OCI-LY7 (cell line): ENCODE results near the gene EXOG. TPM values are rescaled to one million over a fixed set of nuclear protein-coding genes. Genes with fewer than 3 reads are reported as not detected.
"Not testable (repeated sequence)": the region's sequence is repeated elsewhere in the genome, so short reads cannot be mapped to it uniquely, and the experiment has no call there.

Experiments
- BruUV-seq: library from RNA; stranded (reverse); fragments of 400-500 nt; replicated peaks from 2 replicates; lab custom pipeline; 2021; lab: Mats Ljungman, UMichigan
- CTCF ChIA-PET: fragments of 300-600 bp; sonication (Branson Sonifier 250); formaldehyde crosslinking; loops from one replicate; lab custom pipeline; 2022; ENCODE audit warnings: antibody characterized with exemption; ENCODE audit not compliant: unreplicated experiment; lab: Charles Lee
- POLR2A ChIA-PET: fragments of 300-600 bp; sonication (Branson Sonifier 250); formaldehyde crosslinking; loops from one replicate; lab custom pipeline; 2022; ENCODE audit warnings: antibody characterized with exemption; lab: Charles Lee
- DNase-seq: peaks from one replicate; pipeline ENCODE4 v3.0.0-alpha.2; 2015; ENCODE audit warnings: low spot score
- H2AFZ ChIP-seq: fragments of 200-600 bp; sonication (generic), shearing (Covaris generic); 2 replicates; pipeline ENCODE4 v1.6.1; 2014; ENCODE audit warnings: mild to moderate bottlenecking, antibody characterized with exemption, low read length, moderate library complexity
- H3K27ac ChIP-seq: fragments of 200-600 bp; sonication (generic); 2 replicates; pipeline ENCODE4 v1.5.1; 2014; ENCODE audit warnings: mixed run types, low read depth, mild to moderate bottlenecking, moderate library complexity, low read length, inconsistent platforms; ENCODE audit not compliant: poor library complexity, severe bottlenecking
- H3K36me3 ChIP-seq: fragments of 200-600 bp; sonication (generic); 2 replicates; pipeline ENCODE4 v1.6.1; 2014; ENCODE audit warnings: mild to moderate bottlenecking, antibody characterized with exemption, low read length, moderate library complexity, mixed read lengths; ENCODE audit not compliant: insufficient read depth
- H3K4me1 ChIP-seq: fragments of 200-600 bp; sonication (generic); 2 replicates; pipeline ENCODE4 v1.5.1; 2014; ENCODE audit warnings: mild to moderate bottlenecking, low read length; ENCODE audit not compliant: insufficient read depth, poor library complexity, severe bottlenecking
- H3K4me2 ChIP-seq: fragments of 200-600 bp; sonication (generic); 2 replicates; pipeline ENCODE4 v1.6.1; 2014; ENCODE audit warnings: mild to moderate bottlenecking, low read length
- H3K4me3 ChIP-seq: fragments of 200-600 bp; sonication (generic); 2 replicates; pipeline ENCODE4 v1.5.1; 2014; ENCODE audit warnings: mild to moderate bottlenecking, low read depth, low read length; ENCODE audit not compliant: poor library complexity, severe bottlenecking
- H3K79me2 ChIP-seq: fragments of 200-600 bp; sonication (generic); 2 replicates; pipeline ENCODE4 v1.6.1; 2016; ENCODE audit warnings: low read depth, mild to moderate bottlenecking, low read length, moderate library complexity, mixed read lengths; ENCODE audit not compliant: insufficient read depth
- H3K9me2 ChIP-seq: fragments of 200-600 bp; sonication (generic); 2 replicates; pipeline ENCODE4 v1.6.1; 2016; ENCODE audit warnings: mild to moderate bottlenecking, low read length, mixed read lengths; ENCODE audit not compliant: insufficient read depth
- H3K9me3 ChIP-seq: fragments of 200-600 bp; sonication (generic); 2 replicates; pipeline ENCODE4 v1.6.1; 2014; ENCODE audit warnings: mild to moderate bottlenecking, mixed run types, low read length, mixed read lengths
- H4K20me1 ChIP-seq: fragments of 200-600 bp; sonication (generic); 2 replicates; pipeline ENCODE4 v1.6.1; 2014; ENCODE audit warnings: mild to moderate bottlenecking, antibody characterized with exemption, low read length, moderate library complexity, mixed read lengths; ENCODE audit not compliant: insufficient read depth
- CTCF ChIP-seq: fragments of 200-600 bp; sonication (generic); conservative IDR thresholded peaks from 2 replicates; pipeline ENCODE4 v1.5.1; 2014; ENCODE audit warnings: mild to moderate bottlenecking, antibody characterized with exemption, low read length, moderate library complexity, mixed read lengths
- EZH2phosphoT487 ChIP-seq: fragments of 200-600 bp; sonication (generic); IDR thresholded peaks from 2 replicates; pipeline ENCODE4 v1.6.1; 2018; ENCODE audit warnings: low read depth, borderline replicate concordance, mild to moderate bottlenecking, mixed run types, antibody characterized with exemption, low read length, moderate library complexity, mixed read lengths
- intact Hi-C: fragments of 100-400 bp; cut with micrococcal nuclease; formaldehyde crosslinking; loops from one replicate; pipeline ENCODE4 v1.10.0; 2022; ENCODE audit not compliant: unreplicated experiment
- total RNA-seq, 2 experiments: library from RNA; depleted of rRNA in 1 of 2; stranded (reverse); fragments of >200 nt in 1 of 2; shearing (Covaris generic) in 1 of 2; gene quantifications; 2 replicates each; pipeline ENCODE4 v1.2.3, GENCODE V29; 2014 to 2022

Gene EXOG
- total RNA-seq, 2 experiments from 2014 or later = 30.7 to 41.2 TPM

- no peak overlapping the region for H3K27ac ChIP-seq
- intact Hi-C loops = no loop called here
- H3K9me3 ChIP-seq = no peaks in the 10 kb centered on the region
- BruUV-seq = no TSS peak
- DNase-seq = no peak
- CTCF ChIA-PET = interaction anchor here (0.6 kb wide), 1 partner anchor 46 kb away, joined by 3 read pairs; no protein-coding TSS in a partner anchor
- H3K36me3 ChIP-seq = no peaks in the 10 kb centered on the region
- no peaks in the 10 kb centered on the region for H3K79me2 ChIP-seq
- no peak for TF ChIP-seq CTCF
- TF ChIP-seq EZH2phosphoT487 = no peak
- no peak overlapping the region for H3K4me3 ChIP-seq
- no peaks in the 10 kb centered on the region for H4K20me1 ChIP-seq
- no peak overlapping the region for H2AFZ ChIP-seq
- H3K9me2 ChIP-seq = no peaks in the 10 kb centered on the region
- H3K4me2 ChIP-seq = no peak overlapping the region
- H3K4me1 ChIP-seq = no peaks in the 10 kb centered on the region
- POLR2A ChIA-PET = no interaction called here
These were observed 70.0 kb downstream of the EXOG start for GRCh38 chr3:38566215-38566528.

DNA sequence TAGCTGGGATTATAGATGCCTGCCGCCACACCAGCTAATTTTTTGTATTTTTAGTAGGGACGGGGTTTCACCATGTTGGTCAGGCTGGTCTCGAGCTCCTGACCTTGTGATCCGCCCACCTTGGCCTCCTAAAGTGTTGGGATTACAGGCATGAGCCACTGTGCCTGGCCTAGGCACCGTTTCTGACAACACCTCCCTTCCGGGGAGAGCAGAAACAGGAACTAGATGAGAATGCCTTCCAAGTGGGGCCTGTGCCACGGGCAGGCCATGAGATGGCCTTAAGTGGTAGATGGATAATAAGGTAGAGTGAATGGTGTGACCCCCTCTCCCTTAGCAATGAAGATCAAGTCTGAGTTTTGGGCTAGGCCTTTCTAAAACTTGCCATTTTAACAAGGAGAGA lies 70.7 kb downstream of the EXOG start:
- intact Hi-C loops, CTCF ChIA-PET: not testable (repeated sequence)

GRCh38 chr3:38567498-38567897 lies 71.4 kb downstream of the EXOG start:
- no peak for DNase-seq
- BruUV-seq = no TSS peak
- Histone ChIP-seq H3K9me2 (no peaks in the 10 kb centered on the region), H3K4me3 (no peak overlapping the region), H4K20me1 (no peaks in the 10 kb centered on the region), H3K27ac (no peak overlapping the region), H2AFZ (no peak overlapping the region), H3K4me1 (no peaks in the 10 kb centered on the region), H3K79me2 (no peaks in the 10 kb centered on the region), H3K9me3 (no peaks in the 10 kb centered on the region), H3K4me2 (no peak overlapping the region), H3K36me3 (no peaks in the 10 kb centered on the region)
- CTCF ChIA-PET = no interaction called here
- TF ChIP-seq EZH2phosphoT487 (no peak), CTCF (no peak)
- intact Hi-C loops = no loop called here
- POLR2A ChIA-PET = no interaction called here

More for the DNA sequence above, 70.7 kb downstream of the EXOG start:
- DNase-seq, H3K4me1 ChIP-seq, H2AFZ ChIP-seq, H3K4me2 ChIP-seq, H3K27ac ChIP-seq, BruUV-seq, H3K9me3 ChIP-seq, H3K36me3 ChIP-seq, H4K20me1 ChIP-seq, POLR2A ChIA-PET, H3K79me2 ChIP-seq, H3K9me2 ChIP-seq, H3K4me3 ChIP-seq: not testable (repeated sequence)
